ENCODE results near the gene MACC1.

MACC1 gene

DNA sequence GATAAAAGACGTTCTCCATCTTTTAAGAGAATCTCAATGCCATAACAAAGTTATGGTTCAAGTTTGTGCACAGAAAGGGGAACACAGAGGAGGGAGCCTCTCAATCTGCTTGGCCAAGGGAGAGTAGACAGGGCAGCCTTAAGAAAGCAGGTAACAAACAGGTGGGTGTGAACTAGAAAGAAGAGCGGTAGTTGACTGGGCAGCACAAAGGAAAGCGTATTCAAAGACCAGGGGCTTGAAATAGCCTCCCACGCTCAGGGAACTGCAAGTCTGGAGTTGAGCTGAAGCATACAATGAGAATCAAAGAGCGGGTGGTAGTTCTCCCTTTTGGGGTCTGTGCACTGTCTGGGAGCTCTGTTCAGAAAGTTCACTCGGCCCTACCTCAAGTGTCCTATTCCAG is 18.9 kb upstream of the MACC1 start:
- in situ Hi-C loops (cut with HindIII; ENCODE audit: low pct_ligation_motif_present, low sequenced_read_pairs), result no loop called here
- TF ChIP-seq, protein P1, sequence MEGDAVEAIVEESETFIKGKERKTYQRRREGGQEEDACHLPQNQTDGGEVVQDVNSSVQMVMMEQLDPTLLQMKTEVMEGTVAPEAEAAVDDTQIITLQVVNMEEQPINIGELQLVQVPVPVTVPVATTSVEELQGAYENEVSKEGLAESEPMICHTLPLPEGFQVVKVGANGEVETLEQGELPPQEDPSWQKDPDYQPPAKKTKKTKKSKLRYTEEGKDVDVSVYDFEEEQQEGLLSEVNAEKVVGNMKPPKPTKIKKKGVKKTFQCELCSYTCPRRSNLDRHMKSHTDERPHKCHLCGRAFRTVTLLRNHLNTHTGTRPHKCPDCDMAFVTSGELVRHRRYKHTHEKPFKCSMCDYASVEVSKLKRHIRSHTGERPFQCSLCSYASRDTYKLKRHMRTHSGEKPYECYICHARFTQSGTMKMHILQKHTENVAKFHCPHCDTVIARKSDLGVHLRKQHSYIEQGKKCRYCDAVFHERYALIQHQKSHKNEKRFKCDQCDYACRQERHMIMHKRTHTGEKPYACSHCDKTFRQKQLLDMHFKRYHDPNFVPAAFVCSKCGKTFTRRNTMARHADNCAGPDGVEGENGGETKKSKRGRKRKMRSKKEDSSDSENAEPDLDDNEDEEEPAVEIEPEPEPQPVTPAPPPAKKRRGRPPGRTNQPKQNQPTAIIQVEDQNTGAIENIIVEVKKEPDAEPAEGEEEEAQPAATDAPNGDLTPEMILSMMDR (IDR thresholded peaks at IDR 0.05; ENCODE audit: low read depth, low read length, missing control alignments), result no peak

DNA sequence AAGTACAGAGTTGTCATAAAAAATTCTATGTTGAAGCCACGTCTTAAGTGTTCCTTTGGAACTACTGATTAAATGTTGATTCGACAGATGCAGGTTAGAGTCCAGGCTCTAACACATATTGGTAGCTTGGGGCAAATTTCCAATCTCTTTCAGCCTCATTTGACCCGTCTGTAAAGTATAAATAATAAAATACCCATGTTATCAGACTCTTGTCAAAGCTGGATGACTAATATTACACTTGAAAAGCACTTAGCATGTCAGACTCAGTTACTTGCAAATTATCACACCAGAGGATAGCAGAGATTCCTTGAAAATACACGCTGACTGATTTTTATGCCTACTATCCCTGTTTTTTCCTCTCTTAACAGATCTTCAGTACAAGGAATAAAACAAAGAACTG is 18.1 kb upstream of the MACC1 start:
- no peak for DNase-seq
- H3K36me3 ChIP-seq (replicated peaks), result no peaks in the 10 kb centered on the region
- in situ Hi-C loops (cut with HindIII; ENCODE audit: low pct_ligation_motif_present, low sequenced_read_pairs), result no loop called here
- H3K27ac ChIP-seq, result no peak overlapping the region
- H3K4me3 ChIP-seq (ENCODE audit: low read depth, low read length), result no peak overlapping the region
- TF ChIP-seq, protein P1 (IDR thresholded peaks at IDR 0.05; ENCODE audit: low read depth, low read length, missing control alignments), result no peak
- no peaks in the 10 kb centered on the region for H3K27me3 ChIP-seq (replicated peaks)

More for the DNA sequence above, 18.9 kb upstream of the MACC1 start:
- Histone ChIP-seq H3K36me3 (replicated peaks) (no peaks in the 10 kb centered on the region), H3K4me3 (ENCODE audit: low read depth, low read length) (no peak overlapping the region), H3K27me3 (replicated peaks) (no peaks in the 10 kb centered on the region), H3K27ac (no peak overlapping the region)
- DNase-seq, result no peak

DNA sequence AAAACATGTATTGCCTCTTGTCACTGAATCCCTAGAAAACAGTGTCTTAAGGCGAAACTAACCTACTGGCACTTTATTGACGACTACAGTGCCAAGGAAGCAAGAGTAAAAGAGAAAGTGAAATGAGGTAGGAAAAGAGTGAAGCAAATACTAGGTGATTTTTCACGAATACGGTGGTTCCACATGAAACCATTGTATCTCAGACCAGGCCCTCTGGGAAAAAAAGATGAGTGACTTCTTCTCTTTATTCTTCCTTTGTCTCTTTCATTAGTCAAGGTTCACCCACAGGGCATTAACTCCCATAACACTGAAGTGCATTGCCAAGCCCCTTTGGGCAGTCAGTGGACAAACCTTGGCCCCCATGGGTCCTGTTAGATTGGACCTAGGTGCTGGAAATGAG is 16.2 kb upstream of the MACC1 start:
- in situ Hi-C loops (cut with HindIII; ENCODE audit: low pct_ligation_motif_present, low sequenced_read_pairs), result no loop called here

DNA sequence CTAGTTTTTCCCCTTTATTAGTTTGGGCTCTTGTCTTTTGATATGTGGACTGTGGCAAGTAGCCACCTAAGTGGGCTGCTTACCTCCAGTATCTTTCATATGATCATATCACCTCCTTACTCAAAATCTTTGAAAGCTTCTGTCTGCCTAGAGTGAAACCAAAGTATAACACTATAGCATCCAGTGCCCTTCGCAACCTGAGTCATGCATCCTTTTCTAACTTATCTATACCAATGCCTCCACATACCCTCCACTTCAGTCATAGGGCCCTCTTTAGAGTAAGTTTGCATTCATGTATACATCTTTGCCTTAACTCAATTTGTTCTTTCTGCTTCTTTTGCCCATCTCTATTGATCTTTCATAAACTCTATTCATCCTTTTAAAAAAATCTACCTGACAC is 15.7 kb upstream of the MACC1 start:
- in situ Hi-C loops (cut with HindIII; ENCODE audit: low pct_ligation_motif_present, low sequenced_read_pairs), result no loop called here
- DNase-seq, result no peak
- Histone ChIP-seq H3K4me3 (ENCODE audit: low read depth, low read length) (no peak overlapping the region), H3K27ac (no peak overlapping the region), H3K27me3 (replicated peaks) (no peaks in the 10 kb centered on the region), H3K36me3 (replicated peaks) (no peaks in the 10 kb centered on the region)
- TF ChIP-seq, protein P1 (IDR thresholded peaks at IDR 0.05; ENCODE audit: low read depth, low read length, missing control alignments), result no peak

More for the DNA sequence above, 16.2 kb upstream of the MACC1 start:
- TF ChIP-seq, protein P1 (IDR thresholded peaks at IDR 0.05; ENCODE audit: low read depth, low read length, missing control alignments), result no peak
- H3K27ac ChIP-seq, result no peak overlapping the region
- H3K36me3 ChIP-seq (replicated peaks), result no peaks in the 10 kb centered on the region
- DNase-seq, result no peak
- H3K27me3 ChIP-seq (replicated peaks), result no peaks in the 10 kb centered on the region
- H3K4me3 ChIP-seq (ENCODE audit: low read depth, low read length), result no peak overlapping the region

DNA sequence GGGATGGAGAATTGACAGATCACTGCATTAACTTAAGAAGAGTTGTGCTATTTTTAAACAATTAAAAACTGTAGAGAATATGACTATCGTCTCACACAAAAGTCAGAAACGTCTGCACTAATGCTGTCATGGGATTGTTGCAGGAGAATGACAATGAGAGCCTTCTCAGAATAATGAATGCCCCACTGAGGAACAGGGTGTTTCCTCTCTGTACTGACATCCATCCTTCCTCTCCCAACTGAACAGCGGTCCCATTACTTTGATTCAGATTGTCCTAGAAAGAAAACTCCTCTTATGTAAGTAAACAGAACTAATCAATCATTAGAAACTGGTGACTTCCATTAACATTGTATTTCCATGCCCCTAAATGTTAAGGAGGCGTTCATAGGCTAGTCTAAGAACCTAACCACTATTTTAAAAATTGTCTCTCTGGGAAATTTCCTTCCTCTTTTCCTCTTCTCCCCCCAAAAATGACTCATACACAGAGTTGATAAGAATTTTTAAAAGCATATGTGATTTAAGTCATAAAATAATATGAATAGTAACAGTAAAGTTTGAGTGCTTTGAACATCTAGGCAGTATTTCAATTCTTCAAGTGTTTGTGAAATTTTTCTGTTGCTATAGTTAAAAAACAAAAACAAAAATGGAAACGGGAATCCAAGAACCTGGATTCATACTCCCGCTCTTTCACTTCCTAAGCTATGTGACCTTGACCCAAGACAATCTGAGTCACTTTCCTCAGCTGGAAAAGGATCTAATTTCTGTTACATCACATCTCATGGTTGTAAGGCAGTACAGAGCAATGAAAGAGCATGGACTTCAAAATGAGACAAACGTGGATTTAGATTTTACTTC is 12.7 kb upstream of the MACC1 start:
- H3K27me3 ChIP-seq (replicated peaks), result no peaks in the 10 kb centered on the region
- peak; percentile 83 for DNase-seq
- no peaks in the 10 kb centered on the region for H3K36me3 ChIP-seq (replicated peaks)
- H3K4me3 ChIP-seq (ENCODE audit: low read depth, low read length), result no peak overlapping the region
- H3K27ac ChIP-seq, result peak overlapping the region; percentile 90
- in situ Hi-C loops (cut with HindIII; ENCODE audit: low pct_ligation_motif_present, low sequenced_read_pairs), result no loop called here
- TF ChIP-seq, protein P1 (IDR thresholded peaks at IDR 0.05; ENCODE audit: low read depth, low read length, missing control alignments), result no peak
